ENCODE results near the gene CD83. TPM values are rescaled to one million over a fixed set of nuclear protein-coding genes. Genes with fewer than 3 reads are reported as not detected.

Gene CD83
- total and polyA plus RNA-seq, 8 donors: 0.29 to 9.3 (median 3.0) TPM; not detected in 2

GRCh38 chr6:14182916-14183315 lies 65.3 kb downstream of the CD83 start:
- no peaks in the 10 kb centered on the region for H3K36me3 ChIP-seq
- intact Hi-C loops (cut with DNase I; ENCODE audit: low total_unique reads): no loop called here
- no peak overlapping the region for H3K27ac ChIP-seq
- no peak for DNase-seq
- no peaks in the 10 kb centered on the region for H3K4me1 ChIP-seq
- peaks cover 0 to 4% (median 0%) of the 10 kb centered on the region in 4 donors for H3K9me3 ChIP-seq
- TF ChIP-seq CTCF (IDR thresholded peaks at IDR 0.05) (no peak), EP300 (IDR thresholded peaks at IDR 0.05) (no peak)
- no peaks in the 10 kb centered on the region for H3K27me3 ChIP-seq
- WGBS, 5 donors: 10 to 59% (median 51%) methylated on average over 1 of the region's 1 CpG
- H3K4me3 ChIP-seq: no peak overlapping the region

Small RNAs within 50 kb of the gene (small RNA-seq; reads per million reads assigned to genes)
- 0 reads per million in 4 donors for gene RNU7-133P

Other genes with a start within 250 kb of the CD83 start
- gene RNF182, start 192.8 kb upstream of the CD83 start, total RNA-seq: under 1 TPM in 1 of 5 donors, not detected in 4; 0.18 TPM
- under 1 TPM in 1 of 3 donors, not detected in 2; 0.10 TPM for gene RNF182, start 192.8 kb upstream of the CD83 start, polyA plus RNA-seq

Data from stomach (tissue), 9 donors.